Left renal pelvis (tissue), 4 donors: ENCODE measurements around the gene FADS1. TPM values are rescaled to one million over a fixed set of nuclear protein-coding genes. Genes with fewer than 3 reads are reported as not detected.

Source experiments
- DNase-seq, 4 donors: peaks; one replicate each; pipeline ENCODE4 v3.0.0-alpha.2; 2013; ENCODE audit warnings: low read depth in 4 of 4, low spot score in 3 of 4
- polyA plus RNA-seq, 4 donors: library from polyadenylated mRNA; unstranded; fragments of 120-200 nt; gene quantifications; one replicate each; pipeline ENCODE4 v1.2.1, GENCODE V29; 2013; ENCODE audit not compliant: insufficient read length in 4 of 4

Gene FADS1
- polyA plus RNA-seq, 4 donors, result 33.2 to 46.7 (median 41.1) TPM

DNA sequence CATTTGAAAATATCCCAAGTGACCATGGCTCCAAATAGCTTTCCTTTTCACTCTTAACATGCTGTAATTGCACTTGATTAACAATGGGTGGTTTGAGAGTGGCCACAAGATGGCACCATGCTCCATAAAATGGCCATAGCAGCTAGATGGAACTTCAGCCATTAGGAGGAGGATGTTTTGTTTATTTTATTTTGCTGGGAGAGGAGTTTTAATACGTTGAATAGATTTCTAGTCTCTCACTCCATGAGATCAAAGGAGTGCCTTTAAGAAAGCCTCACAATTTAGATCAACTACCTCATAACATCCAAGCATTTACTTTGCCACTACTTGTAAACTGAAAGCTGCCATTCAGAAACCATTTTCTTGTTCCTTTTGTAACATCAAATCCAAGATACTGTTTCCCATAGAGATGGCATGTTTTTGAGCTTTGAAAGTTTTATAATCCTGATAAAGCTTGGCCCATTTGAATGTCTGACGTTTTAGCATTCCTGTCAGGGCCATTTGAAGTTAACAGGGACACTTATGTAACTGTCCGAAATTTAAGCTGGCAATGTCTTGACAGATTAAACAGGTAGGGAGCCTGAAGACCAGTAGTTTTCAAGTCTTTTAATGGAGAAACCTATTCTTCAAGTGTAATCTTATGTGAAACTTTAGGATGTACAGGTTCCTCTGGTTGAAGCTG, 19.4 kb downstream of the FADS1 start:
- DNase-seq, result peak in 2 of 4 donors; percentile 64 to 67

GRCh38 chr11:61795876-61796526, 20.8 kb downstream of the FADS1 start:
- DNase-seq, result no peak

- no peak for DNase-seq
These were observed 21.3 kb downstream of the FADS1 start for GRCh38 chr11:61795459-61795858.

GRCh38 chr11:61794579-61794978, 22.2 kb downstream of the FADS1 start:
- no peak for DNase-seq

GRCh38 chr11:61793829-61794204, 23.0 kb downstream of the FADS1 start:
- DNase-seq, result no peak

- no peak for DNase-seq
These were observed 23.5 kb downstream of the FADS1 start for GRCh38 chr11:61793083-61793828.

DNA sequence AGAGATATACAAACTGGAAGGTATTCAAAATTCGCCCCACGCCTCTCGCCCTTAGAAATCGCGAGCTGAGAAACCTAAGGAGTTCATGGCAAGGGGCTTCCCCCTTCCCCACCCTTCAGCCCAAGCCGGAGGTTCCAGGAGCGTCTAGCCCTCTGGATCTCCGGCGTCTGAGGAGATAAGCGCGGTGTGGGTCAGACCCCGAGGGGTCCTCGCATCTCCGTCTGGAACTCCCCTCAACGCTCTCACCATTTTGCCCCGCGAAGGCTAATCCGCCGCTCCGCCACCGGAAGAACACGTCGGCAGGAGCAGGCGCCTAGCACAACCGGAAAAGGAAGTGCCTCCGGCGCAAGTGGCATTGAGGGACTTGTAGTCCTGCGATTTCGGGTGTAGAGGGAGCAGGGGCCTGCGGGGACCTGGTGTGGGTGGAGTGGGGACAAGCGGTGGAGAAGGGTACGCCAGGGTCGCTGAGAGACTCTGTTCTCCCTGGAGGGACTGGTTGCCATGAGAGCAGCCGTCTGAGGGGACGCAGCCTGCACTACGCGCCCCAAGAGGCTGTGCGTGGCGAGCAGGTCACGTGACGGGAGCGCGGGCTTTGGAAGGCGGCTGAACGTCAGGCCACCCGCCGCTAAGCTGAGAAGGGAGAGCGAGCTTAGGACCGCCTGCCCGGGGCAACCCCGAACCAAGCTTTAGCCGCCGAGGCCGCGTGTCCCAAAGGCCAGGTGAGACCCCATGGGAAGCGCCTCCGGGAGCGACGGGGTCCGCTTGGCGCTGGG, 24.3 kb downstream of the FADS1 start, which contains the start of the genes FEN1 and TMEM258:
Gene FEN1 (plus strand): TSS at position 602 of the 773 bp plus-strand sequence. CDS start 2,451 bp downstream, outside the sequence.
Gene TMEM258 (minus strand): TSS at position 290 of the 773 bp plus-strand sequence. CDS start 41 bp downstream, at position 249.
- DNase-seq, result peak in 2 of 4 donors; percentile 79 to 95

GRCh38 chr11:61791737-61792309, 25.0 kb downstream of the FADS1 start:
- DNase-seq, result peak in 1 of 4 donors; percentile 65

DNA sequence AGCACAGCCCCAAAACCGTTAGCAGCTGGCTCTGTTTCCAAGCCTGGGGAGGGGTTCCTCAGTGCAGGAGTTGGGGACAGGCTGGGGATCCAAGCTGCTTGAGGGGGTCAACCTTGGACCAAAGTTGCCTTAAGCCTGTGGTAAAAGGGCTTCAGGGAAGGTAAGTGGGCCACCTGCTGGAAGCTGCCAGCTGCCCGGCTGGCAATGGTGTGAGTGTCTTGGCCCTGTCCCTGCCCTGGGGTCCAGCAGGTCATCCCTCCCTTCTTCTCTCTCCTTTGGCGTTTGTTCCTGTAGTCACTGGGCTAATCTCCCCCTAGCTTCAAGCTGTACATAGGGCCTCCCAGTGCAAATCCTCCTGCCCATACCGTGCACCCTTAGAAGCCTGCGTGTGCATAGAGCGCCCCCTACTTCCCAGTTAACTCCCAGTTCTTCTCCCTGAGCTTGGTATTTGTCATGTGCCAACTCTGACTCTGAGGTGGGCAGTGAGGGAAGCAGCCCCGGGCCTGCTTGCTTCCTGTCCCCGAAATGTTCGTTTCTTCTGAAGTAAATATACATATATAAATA, 28.8 kb downstream of the FADS1 start:
- DNase-seq, result no peak

DNA sequence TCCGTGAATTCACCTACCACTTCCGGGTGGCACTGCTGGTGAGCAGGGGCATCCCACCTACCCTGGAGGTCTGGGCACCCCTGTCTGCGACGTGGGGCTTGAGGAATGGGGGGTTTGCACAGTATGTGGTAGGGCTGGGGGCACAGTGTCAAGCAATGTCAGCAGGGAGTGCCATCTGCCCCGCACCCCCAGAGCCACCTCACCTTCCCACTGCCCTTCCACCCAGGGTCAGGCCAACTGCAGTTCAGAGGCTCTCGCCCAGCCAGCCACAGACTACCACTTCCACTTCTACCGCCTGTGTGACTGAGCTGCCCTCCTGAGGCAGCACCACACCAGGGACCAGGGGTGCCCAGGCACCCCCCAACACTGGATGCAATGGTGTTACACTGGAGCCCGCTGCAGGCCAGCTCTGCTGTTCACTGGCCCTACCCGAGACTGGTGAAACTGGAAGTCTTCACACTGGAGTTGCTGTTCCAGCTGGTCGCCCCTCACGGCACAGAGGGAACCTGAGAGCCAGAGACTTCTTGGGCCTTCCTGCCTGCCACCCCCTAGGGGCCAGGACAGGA, 30.9 kb downstream of the FADS1 start:
- no peak for DNase-seq

DNA sequence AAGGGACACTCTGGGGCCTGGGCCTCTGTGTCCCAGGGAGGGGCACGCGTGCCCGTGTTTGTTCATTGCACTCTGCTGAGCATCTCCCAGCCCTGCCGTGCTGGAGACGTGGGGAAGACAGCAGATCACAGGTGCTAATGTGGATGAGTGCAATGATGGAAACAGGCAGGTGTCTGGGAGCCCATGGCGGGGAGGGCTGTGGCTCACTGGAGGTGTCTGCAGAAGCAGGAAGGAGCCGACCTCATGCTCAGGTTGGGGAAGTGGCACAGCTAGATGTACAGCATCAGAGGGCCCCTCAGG, 32.3 kb downstream of the FADS1 start:
- DNase-seq, result no peak

- no peak for DNase-seq
These were observed 32.9 kb downstream of the FADS1 start for GRCh38 chr11:61783717-61784505.

DNA sequence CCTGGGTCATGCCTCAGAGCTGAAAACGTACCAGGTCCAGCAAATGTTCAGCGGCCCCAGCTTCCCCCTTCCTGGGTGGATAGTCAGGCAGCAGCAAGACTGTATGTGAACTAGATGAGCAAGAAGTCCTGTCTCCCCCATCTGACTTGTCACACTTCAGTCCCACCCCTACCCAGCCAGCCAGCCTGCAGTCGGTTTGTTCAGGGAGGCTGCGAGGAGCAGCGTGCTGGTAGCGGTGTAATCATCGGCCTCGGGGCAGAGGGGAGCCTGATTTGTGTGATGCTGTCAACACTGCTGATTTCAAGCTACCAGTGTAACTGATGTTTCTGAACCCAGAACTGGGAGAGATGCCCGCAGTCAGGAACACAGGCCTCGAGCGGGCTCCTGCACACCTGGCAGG, 34.0 kb downstream of the FADS1 start:
- no peak for DNase-seq

GRCh38 chr11:61782299-61782698, 34.5 kb downstream of the FADS1 start:
- DNase-seq, result no peak

DNA sequence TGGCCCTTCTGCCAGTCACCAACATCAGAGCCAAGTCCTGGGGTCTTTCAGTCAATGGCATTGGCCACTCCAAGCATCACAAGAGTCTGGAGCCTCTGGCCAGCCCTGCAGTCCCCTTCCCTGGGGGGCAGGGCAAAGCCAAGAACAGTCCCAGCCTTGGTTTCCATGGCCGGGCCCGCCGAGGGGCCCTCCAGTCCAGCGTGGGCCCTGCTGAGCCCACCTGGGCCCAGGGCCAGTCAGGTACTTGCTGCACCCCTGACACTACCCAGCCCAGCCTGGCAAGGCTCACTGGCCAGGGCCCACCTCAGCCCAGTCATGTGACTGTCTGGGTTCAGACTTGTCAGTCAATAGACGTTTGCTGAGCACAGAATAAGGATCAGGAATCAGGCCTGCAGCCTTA, 35.2 kb downstream of the FADS1 start:
- DNase-seq, result no peak

GRCh38 chr11:61780581-61781162, 36.1 kb downstream of the FADS1 start:
- DNase-seq, result no peak

DNA sequence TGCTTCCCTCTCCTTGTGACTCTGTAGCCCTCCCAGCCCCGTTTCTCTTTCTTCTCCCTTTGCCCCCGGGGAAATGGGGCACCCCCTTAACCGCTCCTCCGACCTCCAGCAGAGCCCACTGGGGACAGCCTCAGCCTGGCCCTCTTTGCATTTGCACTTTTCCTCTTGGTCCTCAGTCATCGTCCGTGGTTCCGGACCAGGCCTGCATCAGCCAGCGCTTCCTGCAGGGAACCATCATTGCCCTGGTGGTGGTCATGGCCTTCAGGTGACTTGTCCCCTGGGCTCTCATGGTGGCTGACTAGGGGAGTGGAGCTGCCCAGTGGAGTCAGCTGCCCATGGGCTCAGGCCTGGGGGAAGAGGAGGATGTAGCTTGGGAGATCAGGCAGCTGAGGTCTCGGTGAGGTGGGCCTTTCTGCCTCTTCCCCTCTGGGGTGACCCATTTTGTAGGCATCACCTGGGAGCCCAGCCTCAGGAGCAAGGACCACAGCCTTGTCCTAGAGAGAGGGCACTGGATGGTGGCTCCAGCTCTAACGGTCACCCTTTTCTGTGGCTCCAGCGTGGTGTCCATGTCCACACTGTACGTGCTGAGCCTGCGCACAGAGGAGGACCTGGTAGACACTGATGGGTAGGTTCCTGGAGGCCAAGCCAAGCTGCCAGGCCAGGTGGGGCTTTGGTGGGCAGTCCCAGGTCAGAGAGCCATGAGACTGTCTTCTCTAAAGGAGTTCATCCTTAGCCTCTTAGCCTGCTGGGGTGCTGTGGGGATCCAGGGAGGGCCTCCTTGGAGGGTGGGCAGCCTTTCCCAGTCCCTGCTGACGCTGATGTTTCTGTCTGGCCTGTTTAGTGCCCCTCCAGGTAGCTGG, 36.9 kb downstream of the FADS1 start:
- DNase-seq, result no peak
